T-helper 2 cell treated with Interferon-gamma antibody and Interleukin-4, amounts not matched to agents 100 ng/mL and 5 ng/mL, for 36 hours (primary cell): ENCODE results near the gene ATXN7. TPM values are rescaled to one million over a fixed set of nuclear protein-coding genes. Genes with fewer than 3 reads are reported as not detected.

ENCODE experiments used
- intact Hi-C: fragments of 100-400 bp; cut with micrococcal nuclease; formaldehyde crosslinking; loops from one replicate; pipeline ENCODE4 v1.15.1; 2023
- total RNA-seq: library from RNA; stranded (reverse); gene quantifications from 2 replicates; pipeline ENCODE4 v1.2.3, GENCODE V29; 2022

ATXN7 gene
- total RNA-seq, 1 donor from 2014 or later = 57.2 TPM

GRCh38 chr3:64008487-64009351, 145.1 kb downstream of the ATXN7 start:
- intact Hi-C loops = no loop called here

GRCh38 chr3:64009528-64009927, 145.9 kb downstream of the ATXN7 start:
- intact Hi-C loops = no loop called here

- intact Hi-C loops = no loop called here
Measured at GRCh38 chr3:64010199-64010598, 146.5 kb downstream of the ATXN7 start.

- intact Hi-C loops = no loop called here
Measured at GRCh38 chr3:64011685-64012084, 148.0 kb downstream of the ATXN7 start.

- intact Hi-C loops = no loop called here
Measured at GRCh38 chr3:64016941-64017620, 153.4 kb downstream of the ATXN7 start.

GRCh38 chr3:64019271-64019670, 155.6 kb downstream of the ATXN7 start:
- intact Hi-C loops = no loop called here

GRCh38 chr3:64019879-64020278, 156.2 kb downstream of the ATXN7 start:
- intact Hi-C loops = loop anchor here (5.0 kb wide), 1 partner anchor 38 kb away; no protein-coding TSS in a partner anchor

GRCh38 chr3:64021922-64022321, 158.3 kb downstream of the ATXN7 start:
- intact Hi-C loops = loop anchor here (2.0 to 5.0 kb wide), 3 partner anchors 40 to 157 kb away; no protein-coding TSS in a partner anchor

- intact Hi-C loops = loop anchor here (1.0 to 5.0 kb wide), 5 partner anchors 40 to 158 kb away; partner anchors contain the start of gene SCAANT1
Measured at GRCh38 chr3:64022451-64023186, 159.0 kb downstream of the ATXN7 start.

- intact Hi-C loops = loop anchor here (1.0 to 5.0 kb wide), 5 partner anchors 41 to 159 kb away; partner anchors contain the start of gene SCAANT1
Measured at GRCh38 chr3:64023187-64023860, 159.7 kb downstream of the ATXN7 start, which contains the start of gene PSMD6. TSS of gene PSMD6 (minus strand) at chr3:64023494. CDS start at chr3:64023419, 75 bp downstream.

- intact Hi-C loops = loop anchor here (1.0 to 5.0 kb wide), 5 partner anchors 42 to 159 kb away; partner anchors contain the start of gene SCAANT1
Measured at GRCh38 chr3:64023861-64024223, 160.2 kb downstream of the ATXN7 start.

- intact Hi-C loops = no loop called here
Measured at GRCh38 chr3:64026346-64026745, 162.7 kb downstream of the ATXN7 start.

GRCh38 chr3:64027658-64028057, 164.0 kb downstream of the ATXN7 start:
- intact Hi-C loops = no loop called here

- intact Hi-C loops = no loop called here
Measured at GRCh38 chr3:64028754-64029153, 165.1 kb downstream of the ATXN7 start.

- intact Hi-C loops = no loop called here
Measured at GRCh38 chr3:64029287-64029686, 165.6 kb downstream of the ATXN7 start.

- intact Hi-C loops = loop anchor here (1.0 to 2.0 kb wide), 3 partner anchors 369 to 454 kb away; no protein-coding TSS in a partner anchor
Measured at GRCh38 chr3:64030741-64031140, 167.1 kb downstream of the ATXN7 start.

GRCh38 chr3:64031540-64032508, 168.2 kb downstream of the ATXN7 start:
- intact Hi-C loops = loop anchor here (2.0 kb wide), 1 partner anchor 431 kb away; no protein-coding TSS in a partner anchor

- intact Hi-C loops = no loop called here
Measured at GRCh38 chr3:64033069-64033468, 169.4 kb downstream of the ATXN7 start.

- intact Hi-C loops = no loop called here
Measured at GRCh38 chr3:64037084-64037483, 173.4 kb downstream of the ATXN7 start.
